Fibroblast of lung (primary cell): ENCODE results near the gene TXLNA. TPM values are rescaled to one million over a fixed set of nuclear protein-coding genes. Genes with fewer than 3 reads are reported as not detected.

ENCODE experiments used
- DNase-seq, 2 donors: peaks; one replicate each; pipeline versions ENCODE4 v3.0.0 to v3.0.0-alpha.2; 2010; ENCODE audit warnings: low read depth in 2 of 2
- H2AFZ ChIP-seq: 2 replicates; pipeline ENCODE4 v1.5.1; 2012; ENCODE audit warnings: low read length, control low read depth, inconsistent platforms
- H3K27ac ChIP-seq: 2 replicates; pipeline ENCODE4 v1.5.1; 2011; ENCODE audit warnings: low read length, control low read depth; ENCODE audit not compliant: insufficient read depth
- H3K27me3 ChIP-seq: 2 replicates; pipeline ENCODE4 v1.5.1; 2011; ENCODE audit warnings: mild to moderate bottlenecking, low read length; ENCODE audit not compliant: control insufficient read depth, insufficient read depth
- H3K36me3 ChIP-seq: 2 replicates; pipeline ENCODE4 v1.5.1; 2011; ENCODE audit warnings: low read length; ENCODE audit not compliant: control insufficient read depth, insufficient read depth
- H3K4me1 ChIP-seq: 2 replicates; pipeline ENCODE4 v1.5.1; 2011; ENCODE audit warnings: low read length; ENCODE audit not compliant: control insufficient read depth, insufficient read depth; ENCODE audit errors: extremely low read depth
- H3K4me2 ChIP-seq: 2 replicates; pipeline ENCODE4 v1.5.1; 2011; ENCODE audit warnings: low read length, control low read depth; ENCODE audit not compliant: insufficient read depth; ENCODE audit errors: extremely low read depth
- H3K4me3 ChIP-seq, 4 experiments: fragments of 200-600 bp in 1 of 4; sonication (generic) in 1 of 4; replicated peaks in 1 of 4; 2 replicates each; pipeline ENCODE4 v1.5.1; 2011 to 2016; ENCODE audit warnings: low read length in 4 of 4, low read depth in 3 of 4, mild to moderate bottlenecking in 3 of 4, control low read depth in 2 of 4, inconsistent platforms in 1 of 4, mixed read lengths in 1 of 4; ENCODE audit not compliant: insufficient read depth in 1 of 4; ENCODE audit errors: control extremely low read depth in 1 of 4
- H3K79me2 ChIP-seq: 2 replicates; pipeline ENCODE4 v1.5.1; 2012; ENCODE audit warnings: mild to moderate bottlenecking, low read length, inconsistent platforms; ENCODE audit not compliant: control insufficient read depth, insufficient read depth
- H3K9ac ChIP-seq: 2 replicates; pipeline ENCODE4 v1.5.1; 2011; ENCODE audit warnings: mild to moderate bottlenecking, low read length, control low read depth; ENCODE audit not compliant: insufficient read depth
- H3K9me3 ChIP-seq: 2 replicates; pipeline ENCODE4 v1.5.1; 2012; ENCODE audit warnings: low read depth, low read length; ENCODE audit not compliant: control insufficient read depth, insufficient read depth
- H4K20me1 ChIP-seq: 2 replicates; pipeline ENCODE4 v1.5.1; 2011; ENCODE audit warnings: low read length; ENCODE audit not compliant: control insufficient read depth, insufficient read depth; ENCODE audit errors: extremely low read depth
- EZH2 ChIP-seq: IDR thresholded peaks from 2 replicates; pipeline ENCODE4 v1.5.1; 2012; ENCODE audit warnings: low read length, control low read depth, mild to moderate bottlenecking; ENCODE audit errors: missing control alignments
- polyA plus RNA-seq, 2 donors: library from polyadenylated mRNA; depleted of rRNA in 1 of 2; stranded (reverse) in 1 of 2; unstranded in 1 of 2; fragments of >200 nt; gene quantifications; 2 replicates each; pipeline ENCODE4 v1.2.1, GENCODE V29; 2011 to 2012; ENCODE audit warnings: missing spikeins in 1 of 2
- total RNA-seq: library from RNA; depleted of rRNA; stranded (reverse); fragments of >200 nt; gene quantifications from 2 replicates; pipeline ENCODE4 v1.2.1, GENCODE V29; 2014
- TF ChIP-seq, protein P1 (sequence below), 2 donors: IDR thresholded peaks in 1 of 2; conservative IDR thresholded peaks in 1 of 2; 1 replicate in 1 of 2; 2 replicates in 1 of 2; pipeline ENCODE4 v1.5.1; 2011 to 2012; ENCODE audit warnings: low read length in 2 of 2, control low read depth in 1 of 2, inconsistent platforms in 1 of 2, low read depth in 1 of 2, mild to moderate bottlenecking in 1 of 2

TXLNA gene
- total and polyA plus RNA-seq, 2 donors (not counting 1 experiment from before 2014, with no cell fraction given), result 56.5 to 118 TPM

DNA sequence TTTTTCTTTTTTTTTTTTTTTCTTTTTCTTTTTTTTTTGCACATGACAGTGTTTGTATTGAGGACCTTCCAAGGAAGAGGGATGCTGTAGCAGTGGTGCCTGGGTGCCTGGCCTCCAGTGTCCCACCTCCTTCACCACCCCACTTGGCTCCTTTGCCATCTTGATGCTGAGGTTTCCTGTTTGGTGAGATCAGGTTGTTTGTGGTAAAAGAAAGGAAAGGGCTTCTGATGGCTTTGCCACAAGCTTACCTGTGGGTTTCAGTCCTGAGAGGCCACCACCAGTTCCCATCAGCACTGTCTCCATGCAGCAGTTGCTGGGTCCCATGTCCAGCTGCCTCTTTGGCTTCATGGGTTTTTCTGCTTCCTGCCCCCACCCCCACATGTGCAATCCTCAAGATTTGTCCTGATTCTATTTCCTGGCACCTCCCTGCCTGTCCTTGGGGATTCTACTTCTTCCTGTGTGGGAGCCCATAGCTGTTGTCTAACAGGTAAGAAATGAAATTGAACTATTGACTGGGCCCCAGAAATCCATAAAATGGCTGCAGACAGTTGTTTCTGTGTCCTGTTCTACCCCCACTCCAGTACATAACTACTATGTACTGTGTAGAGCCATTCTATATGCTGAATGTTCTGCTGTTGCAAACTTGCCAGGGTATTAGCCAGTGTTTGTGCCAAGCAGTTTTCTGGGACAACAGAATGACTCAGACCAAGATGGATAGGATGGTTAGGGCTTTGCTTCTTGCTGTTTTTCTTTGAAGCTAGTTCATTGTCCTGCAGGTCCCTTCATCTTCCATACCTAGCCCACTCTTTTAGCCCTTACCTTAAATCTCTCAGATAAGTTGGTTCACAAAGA, 16.7 kb downstream of the TXLNA start:
- Histone ChIP-seq H3K36me3 (peaks cover 45% of the 10 kb centered on the region), H3K4me1 (peaks cover 14% of the 10 kb centered on the region), H3K79me2 (no peaks in the 10 kb centered on the region), H2AFZ (no peak overlapping the region), H3K27me3 (no peaks in the 10 kb centered on the region), H3K9me3 (no peaks in the 10 kb centered on the region), H3K4me2 (no peak overlapping the region), H3K4me3 (no peak overlapping the region), H4K20me1 (no peaks in the 10 kb centered on the region), H3K9ac (no peak overlapping the region), H3K27ac (no peak overlapping the region)
- peak in 1 of 2 donors; percentile 53 for DNase-seq
- TF ChIP-seq, protein P1, sequence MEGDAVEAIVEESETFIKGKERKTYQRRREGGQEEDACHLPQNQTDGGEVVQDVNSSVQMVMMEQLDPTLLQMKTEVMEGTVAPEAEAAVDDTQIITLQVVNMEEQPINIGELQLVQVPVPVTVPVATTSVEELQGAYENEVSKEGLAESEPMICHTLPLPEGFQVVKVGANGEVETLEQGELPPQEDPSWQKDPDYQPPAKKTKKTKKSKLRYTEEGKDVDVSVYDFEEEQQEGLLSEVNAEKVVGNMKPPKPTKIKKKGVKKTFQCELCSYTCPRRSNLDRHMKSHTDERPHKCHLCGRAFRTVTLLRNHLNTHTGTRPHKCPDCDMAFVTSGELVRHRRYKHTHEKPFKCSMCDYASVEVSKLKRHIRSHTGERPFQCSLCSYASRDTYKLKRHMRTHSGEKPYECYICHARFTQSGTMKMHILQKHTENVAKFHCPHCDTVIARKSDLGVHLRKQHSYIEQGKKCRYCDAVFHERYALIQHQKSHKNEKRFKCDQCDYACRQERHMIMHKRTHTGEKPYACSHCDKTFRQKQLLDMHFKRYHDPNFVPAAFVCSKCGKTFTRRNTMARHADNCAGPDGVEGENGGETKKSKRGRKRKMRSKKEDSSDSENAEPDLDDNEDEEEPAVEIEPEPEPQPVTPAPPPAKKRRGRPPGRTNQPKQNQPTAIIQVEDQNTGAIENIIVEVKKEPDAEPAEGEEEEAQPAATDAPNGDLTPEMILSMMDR (conservative IDR thresholded peaks at IDR 0.05 in 1 of 2, IDR thresholded peaks at IDR 0.05 in 1 of 2; ENCODE audit: low read depth in 1 of 2, low read length in 2 of 2), result no peak
- TF ChIP-seq EZH2, result no peak

DNA sequence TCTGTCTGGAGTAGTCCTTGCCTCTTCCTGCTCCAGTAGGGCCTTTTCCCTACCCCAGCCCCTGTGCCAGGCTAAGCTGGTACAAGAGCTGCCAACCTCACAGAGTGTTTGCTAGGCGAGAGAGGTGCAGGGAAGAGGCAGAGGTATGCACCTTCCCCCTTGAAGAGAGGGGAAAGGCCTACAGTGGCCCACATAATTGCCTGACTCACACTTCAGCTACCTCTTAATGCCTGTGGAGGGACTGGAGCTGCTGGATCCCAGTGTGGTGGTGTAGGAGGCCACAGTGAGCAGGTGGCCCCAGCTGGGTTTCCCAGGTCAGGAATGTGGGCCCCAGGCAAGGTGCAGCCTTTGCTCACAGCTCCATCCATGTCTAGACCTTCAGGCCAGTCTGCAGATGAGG, 17.6 kb downstream of the TXLNA start:
- peaks cover 41% of the 10 kb centered on the region for H3K36me3 ChIP-seq
- no peak for DNase-seq
- TF ChIP-seq EZH2, result no peak
- TF ChIP-seq, protein P1 (conservative IDR thresholded peaks at IDR 0.05 in 1 of 2, IDR thresholded peaks at IDR 0.05 in 1 of 2; ENCODE audit: low read depth in 1 of 2, low read length in 2 of 2), result no peak
- H3K4me3 ChIP-seq, result no peak overlapping the region
- H3K79me2 ChIP-seq, result no peaks in the 10 kb centered on the region
- H3K9me3 ChIP-seq, result no peaks in the 10 kb centered on the region
- H3K27me3 ChIP-seq, result no peaks in the 10 kb centered on the region
- no peak overlapping the region for H3K9ac ChIP-seq
- H3K4me2 ChIP-seq, result no peak overlapping the region
- H2AFZ ChIP-seq, result no peak overlapping the region
- peaks cover 18% of the 10 kb centered on the region for H3K4me1 ChIP-seq
- H4K20me1 ChIP-seq, result no peaks in the 10 kb centered on the region
- no peak overlapping the region for H3K27ac ChIP-seq

DNA sequence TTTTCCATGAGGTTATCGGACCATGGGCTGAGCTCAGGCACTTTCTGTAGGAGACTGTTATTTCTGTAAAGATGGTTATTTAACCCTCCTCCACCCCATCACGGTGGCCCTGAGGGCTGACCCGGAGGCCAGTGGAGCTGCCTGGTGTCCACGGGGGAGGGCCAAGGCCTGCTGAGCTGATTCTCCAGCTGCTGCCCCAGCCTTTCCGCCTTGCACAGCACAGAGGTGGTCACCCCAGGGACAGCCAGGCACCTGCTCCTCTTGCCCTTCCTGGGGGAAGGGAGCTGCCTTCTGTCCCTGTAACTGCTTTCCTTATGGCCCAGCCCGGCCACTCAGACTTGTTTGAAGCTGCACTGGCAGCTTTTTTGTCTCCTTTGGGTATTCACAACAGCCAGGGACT, 18.4 kb downstream of the TXLNA start:
- peaks cover 18% of the 10 kb centered on the region for H3K4me1 ChIP-seq
- H3K27me3 ChIP-seq, result no peaks in the 10 kb centered on the region
- no peak overlapping the region for H3K9ac ChIP-seq
- H3K9me3 ChIP-seq, result no peaks in the 10 kb centered on the region
- H3K4me3 ChIP-seq, result no peak overlapping the region
- no peak for TF ChIP-seq EZH2
- TF ChIP-seq, protein P1 (conservative IDR thresholded peaks at IDR 0.05 in 1 of 2, IDR thresholded peaks at IDR 0.05 in 1 of 2; ENCODE audit: low read depth in 1 of 2, low read length in 2 of 2), result no peak
- no peak for DNase-seq
- H4K20me1 ChIP-seq, result no peaks in the 10 kb centered on the region
- no peak overlapping the region for H2AFZ ChIP-seq
- H3K79me2 ChIP-seq, result no peaks in the 10 kb centered on the region
- no peak overlapping the region for H3K4me2 ChIP-seq
- H3K27ac ChIP-seq, result no peak overlapping the region
- peaks cover 33% of the 10 kb centered on the region for H3K36me3 ChIP-seq
